SK-N-SH (cell line): ENCODE data around the gene WLS. TPM values are rescaled to one million over a fixed set of nuclear protein-coding genes. Genes with fewer than 3 reads are reported as not detected.

Experiments used
- CTCF ChIA-PET: fragments of 300-600, 350-600 bp; formaldehyde crosslinking; extraction: SDS; loops from one replicate; lab custom pipeline; 2021; lab: Yijun Ruan, JAX
- POLR2A ChIA-PET: fragments of 350-600 bp; sonication (Branson Sonifier 250); formaldehyde crosslinking; extraction: SDS; loops from one replicate; lab custom pipeline; 2020; ENCODE audit warnings: antibody characterized with exemption, inconsistent platforms; lab: Yijun Ruan, JAX
- DNase-seq: peaks from one replicate; pipeline ENCODE4 v3.0.0; 2012
- H2AFZ ChIP-seq: fragments of 200-600 bp; sonication (generic); 2 replicates; pipeline ENCODE4 v1.8.1; 2016; ENCODE audit warnings: antibody characterized with exemption, mild to moderate bottlenecking, low read depth
- H3F3A ChIP-seq: fragments of 200-600 bp; sonication (generic); replicated peaks from 2 replicates; pipeline ENCODE3; 2016; ENCODE audit warnings: antibody characterized with exemption, mild to moderate bottlenecking; ENCODE audit not compliant: insufficient read depth
- H3K27ac ChIP-seq, 2 experiments: fragments of 200-500 bp in 1 of 2; fragments of 200-600 bp in 1 of 2; sonication (Bioruptor generic) in 1 of 2; sonication (generic), shearing (Covaris generic) in 1 of 2; 2 replicates each; pipeline versions ENCODE4 v1.5.1 to v1.6.1; 2014 to 2016; ENCODE audit warnings: low read depth in 2 of 2, inconsistent platforms in 1 of 2, low read length in 1 of 2, mild to moderate bottlenecking in 1 of 2, mixed read lengths in 1 of 2
- H3K27me3 ChIP-seq: fragments of 200-600 bp; sonication (generic), shearing (Covaris generic); 2 replicates; pipeline ENCODE4 v1.6.1; 2016; ENCODE audit warnings: mixed run types; ENCODE audit not compliant: insufficient read depth
- H3K36me3 ChIP-seq, 2 experiments: fragments of 200-500 bp in 1 of 2; fragments of 200-600 bp in 1 of 2; sonication (Bioruptor generic) in 1 of 2; sonication (generic) in 1 of 2; replicated peaks in 1 of 2; 2 replicates each; pipeline versions ENCODE3 to v1.5.1; 2014 to 2016; ENCODE audit warnings: low read length in 1 of 2, mild to moderate bottlenecking in 1 of 2; ENCODE audit not compliant: insufficient read depth in 2 of 2, control insufficient read depth in 1 of 2
- H3K4me1 ChIP-seq, 2 experiments: fragments of 200-500 bp in 1 of 2; fragments of 200-600 bp in 1 of 2; sonication (Bioruptor generic) in 1 of 2; sonication (generic), shearing (Covaris generic) in 1 of 2; 2 replicates each; pipeline versions ENCODE4 v1.5.1 to v1.6.1; 2014 to 2016; ENCODE audit warnings: low read depth in 1 of 2, low read length in 1 of 2, mixed run types in 1 of 2; ENCODE audit not compliant: insufficient read depth in 2 of 2, control insufficient read depth in 1 of 2
- H3K4me2 ChIP-seq: fragments of 200-600 bp; sonication (generic), shearing (Covaris generic); 2 replicates; pipeline ENCODE4 v1.6.1; 2017; ENCODE audit warnings: mixed run types
- H3K4me3 ChIP-seq, 2 experiments: fragments of 200-500 bp in 1 of 2; fragments of 200-600 bp in 1 of 2; sonication (Bioruptor generic) in 1 of 2; sonication (generic), shearing (Covaris generic) in 1 of 2; 2 replicates each; pipeline versions ENCODE4 v1.5.1 to v1.8.1; 2014 to 2016; ENCODE audit warnings: low read depth in 2 of 2, inconsistent platforms in 1 of 2, low read length in 1 of 2, mild to moderate bottlenecking in 1 of 2, mixed read lengths in 1 of 2, moderate library complexity in 1 of 2
- H3K79me2 ChIP-seq: fragments of 200-600 bp; sonication (generic); 2 replicates; pipeline ENCODE4 v1.8.1; 2017; ENCODE audit warnings: mild to moderate bottlenecking; ENCODE audit not compliant: insufficient read depth
- H3K9ac ChIP-seq: fragments of 200-600 bp; sonication (generic); 2 replicates; pipeline ENCODE4 v1.6.1; 2017; ENCODE audit warnings: mixed run types
- H3K9me2 ChIP-seq: fragments of 200-600 bp; sonication (generic); 2 replicates; pipeline ENCODE4 v1.6.1; 2017; ENCODE audit warnings: mixed run types
- H3K9me3 ChIP-seq: fragments of 200-600 bp; sonication (generic); 2 replicates; pipeline ENCODE4 v1.6.1; 2017; ENCODE audit warnings: mixed run types, mild to moderate bottlenecking, moderate library complexity
- H4K20me1 ChIP-seq: fragments of 200-600 bp; sonication (generic); 2 replicates; pipeline ENCODE4 v1.6.1; 2017; ENCODE audit warnings: mild to moderate bottlenecking, mixed run types; ENCODE audit not compliant: insufficient read depth
- CHD2 ChIP-seq: fragments of 150-350 bp; IDR thresholded peaks from 2 replicates; pipeline ENCODE4 v1.6.1; 2018; ENCODE audit warnings: low read length; ENCODE audit not compliant: partially characterized antibody
- EP300 ChIP-seq, 2 experiments: IDR thresholded peaks; 2 replicates each; pipeline versions ENCODE4 v1.4.0 to v1.6.1; 2012; ENCODE audit warnings: borderline replicate concordance in 1 of 2, low read depth in 1 of 2, low read length in 1 of 2
- EZH2phosphoT487 ChIP-seq: fragments of 200-600 bp; sonication (generic); IDR thresholded peaks from 2 replicates; pipeline ENCODE4 v1.6.1; 2017; ENCODE audit warnings: low read depth, mixed run types, mild to moderate bottlenecking, antibody characterized with exemption, moderate library complexity, borderline replicate concordance
- FOSL2 ChIP-seq: IDR thresholded peaks from 2 replicates; pipeline ENCODE4 v1.4.0; 2012; ENCODE audit warnings: low read depth, mild to moderate bottlenecking, moderate library complexity, borderline replicate concordance
- GABPA ChIP-seq: IDR thresholded peaks from 2 replicates; pipeline ENCODE4 v1.4.0; 2012; ENCODE audit warnings: low read depth, mild to moderate bottlenecking
- GATA2 ChIP-seq: sonication (generic); formaldehyde crosslinking; IDR thresholded peaks from 2 replicates; pipeline ENCODE4 v1.5.0; 2020; ENCODE audit warnings: mild to moderate bottlenecking, missing genetic modification reagents
- POLR2AphosphoS5 ChIP-seq: IDR thresholded peaks from 2 replicates; pipeline ENCODE4 v1.6.1; 2012; ENCODE audit warnings: low read depth, low read length
- RAD21 ChIP-seq: IDR thresholded peaks from 2 replicates; pipeline ENCODE4 v1.6.1; 2012; ENCODE audit warnings: mild to moderate bottlenecking, low read length
- SIN3A ChIP-seq: IDR thresholded peaks from 2 replicates; pipeline ENCODE4 v1.6.1; 2012; ENCODE audit warnings: low read depth, mild to moderate bottlenecking, low read length, moderate library complexity, borderline replicate concordance
- SMC3 ChIP-seq: IDR thresholded peaks from 2 replicates; pipeline ENCODE4 v1.6.1; 2012; ENCODE audit warnings: low read depth, low read length, improper control_type of control experiment
- TAF1 ChIP-seq: IDR thresholded peaks from 2 replicates; pipeline ENCODE4 v1.6.1; 2012; ENCODE audit warnings: low read depth, mild to moderate bottlenecking, low read length, moderate library complexity, borderline replicate concordance
- YY1 ChIP-seq: IDR thresholded peaks from 2 replicates; pipeline ENCODE4 v1.4.0; 2012; ENCODE audit warnings: low read depth, mild to moderate bottlenecking
- WGBS: methylation state at CpG from one replicate; pipeline ENCODE4 v1.1.6; 2017; ENCODE audit warnings: low lambda C conversion rate; 5-methylcytosine and 5-hydroxymethylcytosine counted together
- polyA plus RNA-seq, 3 experiments: library from polyadenylated mRNA; depleted of rRNA; stranded (reverse); fragments of >200 nt; gene quantifications; 2 replicates each; pipeline ENCODE4 v1.2.3, GENCODE V29; 2012
- TF ChIP-seq, protein P1 (sequence below): fragments of 150-350 bp; IDR thresholded peaks from 2 replicates; pipeline ENCODE4 v1.6.1; 2016; ENCODE audit warnings: mild to moderate bottlenecking, low read depth, low read length
- TF ChIP-seq, protein P2 (sequence below): fragments of 150-350 bp; IDR thresholded peaks from 2 replicates; pipeline ENCODE4 v1.6.1; 2017; ENCODE audit warnings: antibody characterized with exemption, low read length, low read depth, borderline replicate concordance
- TF ChIP-seq, protein P3 (sequence below): IDR thresholded peaks from 2 replicates; pipeline ENCODE4; 2012
- TF ChIP-seq, protein P4 (sequence below): IDR thresholded peaks from 2 replicates; pipeline ENCODE4 v1.4.0; 2012; ENCODE audit warnings: low read depth
- TF ChIP-seq, protein P5 (sequence below): IDR thresholded peaks from 2 replicates; pipeline ENCODE4 v1.6.1; 2012; ENCODE audit warnings: mild to moderate bottlenecking, low read depth, low read length, moderate library complexity

Gene WLS
- polyA plus RNA-seq, 1 of the 3 experiments (the other 2 are of a cell fraction) = 69.0 TPM

DNA sequence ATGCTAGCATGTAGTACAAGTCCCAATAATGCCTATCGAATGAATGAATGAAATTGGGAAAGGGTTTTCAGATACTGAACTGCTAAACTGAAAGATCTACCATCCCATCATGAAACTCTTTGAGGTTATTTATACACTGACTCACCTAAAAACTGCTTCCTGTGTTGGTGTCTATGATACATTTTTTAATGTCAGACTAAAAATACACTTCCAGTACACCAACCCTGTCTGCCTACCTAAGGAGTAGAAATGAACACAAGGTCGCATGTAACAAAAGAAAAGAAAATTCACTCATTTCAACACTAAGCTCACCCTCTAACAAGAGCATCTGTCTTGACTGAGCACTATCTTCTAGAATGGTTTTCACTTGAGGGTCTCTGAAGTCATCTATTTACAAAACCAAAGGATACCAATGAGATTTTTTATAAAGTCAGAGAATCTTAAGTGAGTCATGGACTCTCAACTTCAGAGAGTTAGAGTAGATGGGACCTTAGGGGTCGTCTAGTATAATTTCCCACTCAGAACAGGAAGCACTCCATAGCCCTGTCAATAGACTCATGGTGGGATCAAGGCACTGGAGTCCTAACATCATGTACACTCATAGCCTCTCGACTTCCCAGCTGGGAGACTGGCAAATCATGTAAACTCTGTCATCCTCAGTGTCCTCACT, 53.4 kb downstream of the WLS start (continued):
- TF ChIP-seq, protein P1, sequence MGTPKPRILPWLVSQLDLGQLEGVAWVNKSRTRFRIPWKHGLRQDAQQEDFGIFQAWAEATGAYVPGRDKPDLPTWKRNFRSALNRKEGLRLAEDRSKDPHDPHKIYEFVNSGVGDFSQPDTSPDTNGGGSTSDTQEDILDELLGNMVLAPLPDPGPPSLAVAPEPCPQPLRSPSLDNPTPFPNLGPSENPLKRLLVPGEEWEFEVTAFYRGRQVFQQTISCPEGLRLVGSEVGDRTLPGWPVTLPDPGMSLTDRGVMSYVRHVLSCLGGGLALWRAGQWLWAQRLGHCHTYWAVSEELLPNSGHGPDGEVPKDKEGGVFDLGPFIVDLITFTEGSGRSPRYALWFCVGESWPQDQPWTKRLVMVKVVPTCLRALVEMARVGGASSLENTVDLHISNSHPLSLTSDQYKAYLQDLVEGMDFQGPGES = no peak
- TF ChIP-seq, protein P2, sequence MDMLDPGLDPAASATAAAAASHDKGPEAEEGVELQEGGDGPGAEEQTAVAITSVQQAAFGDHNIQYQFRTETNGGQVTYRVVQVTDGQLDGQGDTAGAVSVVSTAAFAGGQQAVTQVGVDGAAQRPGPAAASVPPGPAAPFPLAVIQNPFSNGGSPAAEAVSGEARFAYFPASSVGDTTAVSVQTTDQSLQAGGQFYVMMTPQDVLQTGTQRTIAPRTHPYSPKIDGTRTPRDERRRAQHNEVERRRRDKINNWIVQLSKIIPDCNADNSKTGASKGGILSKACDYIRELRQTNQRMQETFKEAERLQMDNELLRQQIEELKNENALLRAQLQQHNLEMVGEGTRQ = no peak
- TF ChIP-seq, protein P3, sequence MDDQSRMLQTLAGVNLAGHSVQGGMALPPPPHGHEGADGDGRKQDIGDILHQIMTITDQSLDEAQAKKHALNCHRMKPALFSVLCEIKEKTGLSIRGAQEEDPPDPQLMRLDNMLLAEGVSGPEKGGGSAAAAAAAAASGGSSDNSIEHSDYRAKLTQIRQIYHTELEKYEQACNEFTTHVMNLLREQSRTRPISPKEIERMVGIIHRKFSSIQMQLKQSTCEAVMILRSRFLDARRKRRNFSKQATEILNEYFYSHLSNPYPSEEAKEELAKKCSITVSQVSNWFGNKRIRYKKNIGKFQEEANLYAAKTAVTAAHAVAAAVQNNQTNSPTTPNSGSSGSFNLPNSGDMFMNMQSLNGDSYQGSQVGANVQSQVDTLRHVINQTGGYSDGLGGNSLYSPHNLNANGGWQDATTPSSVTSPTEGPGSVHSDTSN = peak; percentile 28; the same call in 1 of the 2 replicates
- TF ChIP-seq CHD2 = no peak
- peak; percentile 55; the same call in 1 of the 2 replicates for TF ChIP-seq FOSL2
- no peak for TF ChIP-seq YY1
- TF ChIP-seq POLR2AphosphoS5 = no peak
- TF ChIP-seq EP300 (IDR thresholded peaks at IDR 0.05; ENCODE audit: borderline replicate concordance in 1 of 2, low read depth in 1 of 2, low read length in 1 of 2) = peak in 1 of 2 experiments; percentile 16; a peak in 1 of 4 replicates
- no peak for TF ChIP-seq RAD21

DNA sequence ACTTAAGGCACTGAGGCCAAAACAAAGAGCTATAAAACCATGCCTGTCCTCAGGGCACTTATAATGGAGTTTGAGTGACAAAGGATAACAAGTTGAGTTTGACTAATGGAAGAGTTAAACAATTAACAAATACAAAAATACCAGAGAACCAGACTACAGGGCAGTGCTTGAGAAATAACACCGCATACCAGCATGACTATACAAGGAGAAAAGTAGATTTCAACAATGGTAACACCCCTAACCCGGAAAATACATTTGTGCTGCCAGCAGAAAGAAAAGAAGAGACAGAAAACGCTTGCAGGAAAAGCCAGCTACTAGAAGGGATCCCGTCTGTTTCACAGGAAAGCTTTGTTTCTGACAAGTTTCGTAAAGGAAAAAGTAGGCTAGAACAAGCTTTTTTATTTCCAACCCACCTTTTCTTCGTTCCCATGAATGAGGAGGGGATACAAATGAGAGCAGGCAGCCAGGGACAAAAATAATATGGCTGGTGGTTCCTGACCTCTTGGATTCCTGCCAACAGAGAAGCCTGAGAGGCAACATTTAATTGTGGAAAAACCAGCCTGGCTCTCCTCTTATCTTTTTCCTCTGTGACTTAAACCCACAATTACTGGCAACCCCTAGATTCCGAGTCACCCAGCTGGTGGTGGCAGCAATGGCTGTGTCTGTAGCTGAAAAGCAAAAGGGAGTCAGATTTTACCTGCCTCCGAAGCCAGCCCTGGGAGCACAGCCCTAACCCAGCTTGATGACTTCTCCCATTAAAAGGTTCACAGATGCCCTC, 56.5 kb downstream of the WLS start:
- H3K27ac ChIP-seq = peak overlapping the region in 1 of 2 experiments; percentile 51; a peak in 2 of 4 replicates
- ChIA-PET POLR2A (no interaction called here), CTCF (interaction anchor here (0.6 to 1.6 kb wide), 7 partner anchors 9 to 175 kb away, joined by 3 to 13 read pairs (median 4); partner anchors contain the start of gene WLS)
- H3K4me3 ChIP-seq = no peak overlapping the region; a peak in 1 of 4 replicates
- no peak overlapping the region for H3K9ac ChIP-seq
- peaks cover 0 to 3% of the 10 kb centered on the region in 2 experiments for H3K36me3 ChIP-seq
- DNase-seq = peak; percentile 68
- H2AFZ ChIP-seq = no peak overlapping the region
- H3K9me2 ChIP-seq = no peaks in the 10 kb centered on the region
- H3F3A ChIP-seq = peaks cover 44% of the 10 kb centered on the region
- H3K4me1 ChIP-seq = peaks cover 25 to 40% of the 10 kb centered on the region in 2 experiments
- 0 out of 2 replicates have a peak overlapping the region, but pooled peaks have one; percentile 12 for H3K4me2 ChIP-seq
- H3K27me3 ChIP-seq = no peaks in the 10 kb centered on the region
- H3K9me3 ChIP-seq = no peaks in the 10 kb centered on the region
- 76% methylated on average over 8 of the region's 8 CpGs for WGBS
- peaks cover 13% of the 10 kb centered on the region for H3K79me2 ChIP-seq
- H4K20me1 ChIP-seq = no peaks in the 10 kb centered on the region
- TF ChIP-seq RAD21 (peak; percentile 30), TAF1 (no peak), CHD2 (peak; percentile 67), EP300 (IDR thresholded peaks at IDR 0.05; ENCODE audit: borderline replicate concordance in 1 of 2, low read depth in 1 of 2, low read length in 1 of 2) (peak in 1 of 2 experiments; percentile 68; a peak in 2 of 4 replicates), GATA2 (CRISPR knock-in tag) (peak; percentile 84), EZH2phosphoT487 (no peak), GABPA (no peak), SIN3A (no peak), SMC3 (peak; percentile 11; the same call in 1 of the 2 replicates)
- TF ChIP-seq, protein P4, sequence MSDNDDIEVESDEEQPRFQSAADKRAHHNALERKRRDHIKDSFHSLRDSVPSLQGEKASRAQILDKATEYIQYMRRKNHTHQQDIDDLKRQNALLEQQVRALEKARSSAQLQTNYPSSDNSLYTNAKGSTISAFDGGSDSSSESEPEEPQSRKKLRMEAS = no peak
- TF ChIP-seq, protein P5, sequence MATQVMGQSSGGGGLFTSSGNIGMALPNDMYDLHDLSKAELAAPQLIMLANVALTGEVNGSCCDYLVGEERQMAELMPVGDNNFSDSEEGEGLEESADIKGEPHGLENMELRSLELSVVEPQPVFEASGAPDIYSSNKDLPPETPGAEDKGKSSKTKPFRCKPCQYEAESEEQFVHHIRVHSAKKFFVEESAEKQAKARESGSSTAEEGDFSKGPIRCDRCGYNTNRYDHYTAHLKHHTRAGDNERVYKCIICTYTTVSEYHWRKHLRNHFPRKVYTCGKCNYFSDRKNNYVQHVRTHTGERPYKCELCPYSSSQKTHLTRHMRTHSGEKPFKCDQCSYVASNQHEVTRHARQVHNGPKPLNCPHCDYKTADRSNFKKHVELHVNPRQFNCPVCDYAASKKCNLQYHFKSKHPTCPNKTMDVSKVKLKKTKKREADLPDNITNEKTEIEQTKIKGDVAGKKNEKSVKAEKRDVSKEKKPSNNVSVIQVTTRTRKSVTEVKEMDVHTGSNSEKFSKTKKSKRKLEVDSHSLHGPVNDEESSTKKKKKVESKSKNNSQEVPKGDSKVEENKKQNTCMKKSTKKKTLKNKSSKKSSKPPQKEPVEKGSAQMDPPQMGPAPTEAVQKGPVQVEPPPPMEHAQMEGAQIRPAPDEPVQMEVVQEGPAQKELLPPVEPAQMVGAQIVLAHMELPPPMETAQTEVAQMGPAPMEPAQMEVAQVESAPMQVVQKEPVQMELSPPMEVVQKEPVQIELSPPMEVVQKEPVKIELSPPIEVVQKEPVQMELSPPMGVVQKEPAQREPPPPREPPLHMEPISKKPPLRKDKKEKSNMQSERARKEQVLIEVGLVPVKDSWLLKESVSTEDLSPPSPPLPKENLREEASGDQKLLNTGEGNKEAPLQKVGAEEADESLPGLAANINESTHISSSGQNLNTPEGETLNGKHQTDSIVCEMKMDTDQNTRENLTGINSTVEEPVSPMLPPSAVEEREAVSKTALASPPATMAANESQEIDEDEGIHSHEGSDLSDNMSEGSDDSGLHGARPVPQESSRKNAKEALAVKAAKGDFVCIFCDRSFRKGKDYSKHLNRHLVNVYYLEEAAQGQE = no peak
- TF ChIP-seq, protein P3 = no peak
